GM19463 (cell line): ENCODE results near the gene KRT71.
"Not testable (repeated sequence)": the region's sequence is repeated elsewhere in the genome, so short reads cannot be mapped to it uniquely, and the experiment has no call there.

Source experiments
- ATAC-seq: cut with Tn5 transposase; IDR thresholded peaks from one replicate; pipeline ENCODE4 v1.9.1; 2021; ENCODE audit warnings: mild to moderate bottlenecking, moderate library complexity; ENCODE audit not compliant: unreplicated experiment

Gene KRT71

DNA sequence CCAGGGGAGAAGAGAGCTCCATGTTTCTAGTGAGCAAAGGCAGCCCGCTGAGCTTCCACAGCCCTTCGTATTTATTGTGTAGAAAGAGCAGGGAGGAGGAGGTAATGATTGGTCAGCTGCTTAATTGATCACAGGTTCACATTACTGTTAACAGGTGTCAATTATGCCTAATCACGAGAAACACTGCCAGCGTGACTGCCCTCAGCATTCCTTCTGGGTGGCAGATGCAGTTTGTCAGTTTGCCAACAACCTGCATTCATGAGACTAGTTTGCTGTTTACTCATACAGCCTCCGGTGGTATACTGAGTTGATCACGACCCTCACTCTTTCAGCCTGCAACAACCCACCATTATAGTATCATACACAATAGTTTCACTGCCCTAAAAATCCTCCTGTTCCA is 52.4 kb downstream of the KRT71 start:
- ATAC-seq = not testable (repeated sequence)

DNA sequence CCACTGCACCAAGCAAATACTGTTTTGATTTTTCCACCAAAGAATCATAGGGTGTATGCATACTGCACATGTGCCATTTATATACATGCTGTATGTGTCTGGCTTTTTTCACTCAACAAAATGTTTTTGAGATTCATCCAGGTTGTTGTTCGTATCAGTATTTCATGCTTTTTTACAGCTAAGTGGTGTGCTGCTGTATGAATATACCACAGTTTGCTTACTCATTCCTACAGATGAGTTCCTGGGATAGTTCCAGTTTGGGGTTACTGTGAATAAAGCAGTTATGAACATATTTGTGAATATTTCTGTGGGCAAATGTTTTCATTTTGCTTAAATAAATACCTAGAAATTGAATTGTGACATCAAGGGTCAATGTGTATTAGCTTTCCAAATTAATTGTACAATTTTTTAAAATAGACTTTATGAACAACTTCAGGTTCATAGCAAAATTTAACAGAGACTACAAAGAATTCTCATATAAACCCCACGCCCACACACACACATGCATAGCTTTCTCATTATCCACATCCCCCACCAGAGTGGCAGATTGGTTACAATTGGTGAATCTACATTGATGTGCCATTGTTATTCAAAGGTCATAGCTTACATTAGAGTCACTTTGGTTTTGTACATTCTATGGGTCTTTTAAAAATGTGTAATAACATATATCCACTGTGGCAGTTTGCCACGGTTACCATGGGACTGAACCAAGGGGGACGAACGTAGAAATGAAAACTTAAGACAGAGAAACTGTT is 53.0 kb downstream of the KRT71 start:
- ATAC-seq = no peak

- no peak for ATAC-seq
Measured at GRCh38 chr12:52498946-52499345, 54.0 kb downstream of the KRT71 start.

GRCh38 chr12:52497975-52498374 is 55.0 kb downstream of the KRT71 start:
- ATAC-seq = no peak

GRCh38 chr12:52496590-52497071 is 56.3 kb downstream of the KRT71 start:
- no peak for ATAC-seq

GRCh38 chr12:52496054-52496453 is 56.9 kb downstream of the KRT71 start:
- ATAC-seq = no peak

- no peak for ATAC-seq
Measured at GRCh38 chr12:52495389-52495788, 57.6 kb downstream of the KRT71 start.

- ATAC-seq = no peak
Measured at GRCh38 chr12:52494518-52494917, 58.4 kb downstream of the KRT71 start.

GRCh38 chr12:52494100-52494499 is 58.8 kb downstream of the KRT71 start:
- ATAC-seq = no peak
